ENCODE measurements around the gene NACC1.
A peak's percentile ranks its signal among the peaks of the same experiment; 100 is the strongest.

Gene NACC1

DNA sequence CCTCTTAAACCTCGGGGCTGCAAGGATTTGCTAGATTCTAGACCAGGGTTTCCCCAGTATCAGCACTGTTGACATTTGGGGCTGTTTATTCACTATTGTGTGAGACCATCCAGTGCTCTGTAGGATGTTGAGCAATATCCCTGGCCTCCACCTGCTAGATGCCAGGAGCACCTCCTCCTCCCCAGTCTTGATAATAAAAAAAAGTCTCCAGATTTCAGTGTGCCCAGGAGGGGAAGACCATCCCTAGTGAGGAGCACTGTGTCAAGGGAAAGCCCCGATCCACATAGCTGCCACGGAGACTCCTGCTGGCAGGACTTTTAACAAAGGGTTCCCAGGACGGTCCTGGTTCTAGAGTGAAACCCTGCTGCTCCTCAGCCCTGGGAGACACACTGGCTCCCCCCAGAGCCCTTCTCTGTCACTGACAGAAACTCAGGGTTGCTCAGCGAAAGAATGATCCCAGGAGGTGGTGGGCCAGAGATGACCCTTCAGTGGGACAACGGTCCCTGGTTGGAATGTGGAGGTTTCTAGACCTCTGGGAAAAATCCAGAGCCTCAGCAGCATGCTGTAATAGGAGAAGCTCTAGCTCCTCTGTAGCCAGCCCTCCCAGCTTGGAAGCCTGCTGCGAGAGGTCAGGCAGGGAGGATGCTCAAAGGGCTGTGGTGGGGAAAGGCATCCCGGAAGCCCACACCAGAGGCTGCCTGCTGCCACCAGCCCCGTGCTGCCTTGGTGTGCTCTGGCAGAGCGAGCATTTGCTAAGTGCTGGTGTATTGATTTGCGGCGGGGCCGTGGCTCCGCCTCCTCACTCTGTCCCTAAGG is 35.7 kb upstream of the NACC1 start:
- H3K4me3 ChIP-seq (ENCODE audit: low read length) = no peak overlapping the region
- peaks cover 13% of the 10 kb centered on the region; the same call in 1 of the 2 replicates for H3K27me3 ChIP-seq (ENCODE audit: control insufficient read depth, low read length)
- H3F3A ChIP-seq (ENCODE audit: control insufficient read depth, insufficient read depth) = no peaks in the 10 kb centered on the region
- H3K4me1 ChIP-seq (ENCODE audit: control insufficient read depth, low read length) = no peaks in the 10 kb centered on the region
- no peaks in the 10 kb centered on the region for H4K20me1 ChIP-seq (ENCODE audit: control insufficient read depth, insufficient read depth, low read depth, low read length)
- no peaks in the 10 kb centered on the region for H3K9me2 ChIP-seq (replicated peaks; ENCODE audit: control insufficient read depth, low read length)
- no peak for TF ChIP-seq EZH2phosphoT487 (IDR thresholded peaks at IDR 0.05; ENCODE audit: borderline replicate concordance, low read length)
- TF ChIP-seq, protein P1, sequence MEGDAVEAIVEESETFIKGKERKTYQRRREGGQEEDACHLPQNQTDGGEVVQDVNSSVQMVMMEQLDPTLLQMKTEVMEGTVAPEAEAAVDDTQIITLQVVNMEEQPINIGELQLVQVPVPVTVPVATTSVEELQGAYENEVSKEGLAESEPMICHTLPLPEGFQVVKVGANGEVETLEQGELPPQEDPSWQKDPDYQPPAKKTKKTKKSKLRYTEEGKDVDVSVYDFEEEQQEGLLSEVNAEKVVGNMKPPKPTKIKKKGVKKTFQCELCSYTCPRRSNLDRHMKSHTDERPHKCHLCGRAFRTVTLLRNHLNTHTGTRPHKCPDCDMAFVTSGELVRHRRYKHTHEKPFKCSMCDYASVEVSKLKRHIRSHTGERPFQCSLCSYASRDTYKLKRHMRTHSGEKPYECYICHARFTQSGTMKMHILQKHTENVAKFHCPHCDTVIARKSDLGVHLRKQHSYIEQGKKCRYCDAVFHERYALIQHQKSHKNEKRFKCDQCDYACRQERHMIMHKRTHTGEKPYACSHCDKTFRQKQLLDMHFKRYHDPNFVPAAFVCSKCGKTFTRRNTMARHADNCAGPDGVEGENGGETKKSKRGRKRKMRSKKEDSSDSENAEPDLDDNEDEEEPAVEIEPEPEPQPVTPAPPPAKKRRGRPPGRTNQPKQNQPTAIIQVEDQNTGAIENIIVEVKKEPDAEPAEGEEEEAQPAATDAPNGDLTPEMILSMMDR (IDR thresholded peaks at IDR 0.05; ENCODE audit: low read depth, low read length, poor library complexity, severe bottlenecking) = peak; percentile 41
- no peaks in the 10 kb centered on the region for H3K36me3 ChIP-seq (ENCODE audit: control insufficient read depth, low read length)
- no peaks in the 10 kb centered on the region for H3K9me3 ChIP-seq (ENCODE audit: control insufficient read depth, insufficient read depth, low read length)
- no peaks in the 10 kb centered on the region for H3K79me2 ChIP-seq (ENCODE audit: control insufficient read depth, low read length)
- H3K4me2 ChIP-seq (ENCODE audit: low read length) = no peak overlapping the region
- no peak overlapping the region for H3K27ac ChIP-seq (ENCODE audit: low read depth, low read length)

DNA sequence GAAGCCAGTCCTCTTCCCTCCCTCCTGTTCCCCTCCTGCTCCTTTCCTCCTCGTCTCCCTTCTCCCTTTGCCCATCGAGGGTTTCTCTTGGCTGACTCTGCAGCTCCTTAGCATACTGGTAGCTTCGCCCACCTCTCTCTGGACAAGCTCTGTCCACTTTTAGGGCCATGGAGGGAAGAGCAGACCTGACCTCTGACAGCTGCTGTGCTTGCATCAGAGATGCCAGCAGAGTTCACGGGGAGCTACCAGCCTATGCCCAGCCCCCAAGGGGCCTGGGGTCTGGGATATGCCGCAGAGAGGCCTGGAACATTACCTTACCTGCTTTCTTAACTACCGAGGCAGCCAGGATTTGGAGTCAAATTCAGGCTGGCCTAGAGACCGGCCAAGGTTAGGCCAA is 35.1 kb upstream of the NACC1 start:
- Histone ChIP-seq H3K9me3 (ENCODE audit: control insufficient read depth, insufficient read depth, low read length) (no peaks in the 10 kb centered on the region), H3K27ac (ENCODE audit: low read depth, low read length) (no peak overlapping the region), H3K4me2 (ENCODE audit: low read length) (no peak overlapping the region)

GRCh38 chr19:13083627-13084026 is 34.4 kb upstream of the NACC1 start:
- H3F3A ChIP-seq (ENCODE audit: control insufficient read depth, insufficient read depth) = no peaks in the 10 kb centered on the region

More for the DNA sequence above, 35.1 kb upstream of the NACC1 start:
- H3K4me1 ChIP-seq (ENCODE audit: control insufficient read depth, low read length) = no peaks in the 10 kb centered on the region
- H3K4me3 ChIP-seq (ENCODE audit: low read length) = no peak overlapping the region
- peaks cover 12% of the 10 kb centered on the region; the same call in 1 of the 2 replicates for H3K27me3 ChIP-seq (ENCODE audit: control insufficient read depth, low read length)
- H3F3A ChIP-seq (ENCODE audit: control insufficient read depth, insufficient read depth) = no peaks in the 10 kb centered on the region
- no peaks in the 10 kb centered on the region for H3K9me2 ChIP-seq (replicated peaks; ENCODE audit: control insufficient read depth, low read length)
- TF ChIP-seq, protein P1 (IDR thresholded peaks at IDR 0.05; ENCODE audit: low read depth, low read length, poor library complexity, severe bottlenecking) = no peak
- no peak for TF ChIP-seq EZH2phosphoT487 (IDR thresholded peaks at IDR 0.05; ENCODE audit: borderline replicate concordance, low read length)
- H4K20me1 ChIP-seq (ENCODE audit: control insufficient read depth, insufficient read depth, low read depth, low read length) = no peaks in the 10 kb centered on the region
- no peaks in the 10 kb centered on the region for H3K36me3 ChIP-seq (ENCODE audit: control insufficient read depth, low read length)
- H3K79me2 ChIP-seq (ENCODE audit: control insufficient read depth, low read length) = no peaks in the 10 kb centered on the region

More at GRCh38 chr19:13083627-13084026, 34.4 kb upstream of the NACC1 start:
- H4K20me1 ChIP-seq (ENCODE audit: control insufficient read depth, insufficient read depth, low read depth, low read length) = no peaks in the 10 kb centered on the region
- no peaks in the 10 kb centered on the region for H3K9me3 ChIP-seq (ENCODE audit: control insufficient read depth, insufficient read depth, low read length)
- TF ChIP-seq, protein P1 (IDR thresholded peaks at IDR 0.05; ENCODE audit: low read depth, low read length, poor library complexity, severe bottlenecking) = no peak
- no peak for TF ChIP-seq EZH2phosphoT487 (IDR thresholded peaks at IDR 0.05; ENCODE audit: borderline replicate concordance, low read length)
- no peak overlapping the region for H3K4me2 ChIP-seq (ENCODE audit: low read length)
- H3K79me2 ChIP-seq (ENCODE audit: control insufficient read depth, low read length) = no peaks in the 10 kb centered on the region
- no peaks in the 10 kb centered on the region for H3K36me3 ChIP-seq (ENCODE audit: control insufficient read depth, low read length)
- no peaks in the 10 kb centered on the region for H3K4me1 ChIP-seq (ENCODE audit: control insufficient read depth, low read length)
- no peaks in the 10 kb centered on the region for H3K9me2 ChIP-seq (replicated peaks; ENCODE audit: control insufficient read depth, low read length)
- peaks cover 11% of the 10 kb centered on the region; the same call in 1 of the 2 replicates for H3K27me3 ChIP-seq (ENCODE audit: control insufficient read depth, low read length)
- H3K4me3 ChIP-seq (ENCODE audit: low read length) = no peak overlapping the region
- no peak overlapping the region for H3K27ac ChIP-seq (ENCODE audit: low read depth, low read length)
